Sigmoid colon (tissue), 3 donors: ENCODE data around the gene USP9X.

Experiments used
- CTCF ChIP-seq, 4 experiments: fragments of 450-650 bp in 3 of 4; fragments of 200-600 bp in 1 of 4; IDR thresholded peaks; one replicate each; pipeline ENCODE4 v1.5.1; 2016 to 2019; ENCODE audit warnings: antibody characterized with exemption in 4 of 4, mild to moderate bottlenecking in 3 of 4, moderate library complexity in 2 of 4
- POLR2A ChIP-seq, 2 donors: fragments of 450-650 bp; IDR thresholded peaks; one replicate each; pipeline ENCODE4 v1.6.1; 2016; ENCODE audit warnings: antibody characterized with exemption in 2 of 2, mild to moderate bottlenecking in 2 of 2, moderate library complexity in 2 of 2

DNA sequence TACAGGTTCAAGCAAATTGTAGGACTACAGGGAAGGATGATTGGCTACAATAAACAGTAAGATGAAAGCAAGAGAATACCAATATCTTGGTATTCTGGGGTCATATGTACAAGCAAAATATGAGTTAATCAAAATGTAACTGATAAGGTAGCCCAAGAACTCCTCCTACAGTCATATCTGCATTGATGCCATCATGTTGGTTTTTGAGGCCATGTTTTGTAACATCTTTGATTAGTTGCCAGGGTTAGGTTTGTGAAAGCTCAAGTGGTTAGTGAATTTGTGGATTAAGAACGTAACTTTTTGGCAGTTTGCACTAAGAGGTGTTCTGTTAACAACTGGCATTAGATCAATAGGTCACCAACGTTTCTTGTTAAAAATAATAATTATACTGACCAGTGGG is 59.6 kb downstream of the USP9X start:
- TF ChIP-seq POLR2A (IDR thresholded peaks at IDR 0.05): no peak
- no peak for TF ChIP-seq CTCF (IDR thresholded peaks at IDR 0.05)
